ENCODE measurements around the gene PEPD.

Gene PEPD

DNA sequence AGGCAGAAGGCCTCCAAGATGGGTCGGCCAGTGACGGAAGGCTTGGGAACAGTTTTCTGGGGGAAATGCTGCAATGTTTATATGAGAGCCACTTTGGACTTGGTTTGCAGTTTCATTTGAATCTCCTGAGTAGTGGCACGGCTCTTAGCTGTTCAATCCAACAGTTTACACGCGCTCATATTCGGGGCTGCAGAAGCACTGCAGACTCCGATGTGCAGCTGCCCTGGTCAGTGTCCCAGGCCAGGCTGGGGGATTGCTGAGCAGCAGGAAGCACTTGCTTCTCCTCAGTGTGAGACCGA lies 116.4 kb downstream of the PEPD start:
- no peak overlapping the region for H3K4me3 ChIP-seq (ENCODE audit: low read depth, low read length)
- no peak for TF ChIP-seq CTCF (IDR thresholded peaks at IDR 0.05; ENCODE audit: borderline replicate concordance, insufficient read depth, low read depth, low read length)

DNA sequence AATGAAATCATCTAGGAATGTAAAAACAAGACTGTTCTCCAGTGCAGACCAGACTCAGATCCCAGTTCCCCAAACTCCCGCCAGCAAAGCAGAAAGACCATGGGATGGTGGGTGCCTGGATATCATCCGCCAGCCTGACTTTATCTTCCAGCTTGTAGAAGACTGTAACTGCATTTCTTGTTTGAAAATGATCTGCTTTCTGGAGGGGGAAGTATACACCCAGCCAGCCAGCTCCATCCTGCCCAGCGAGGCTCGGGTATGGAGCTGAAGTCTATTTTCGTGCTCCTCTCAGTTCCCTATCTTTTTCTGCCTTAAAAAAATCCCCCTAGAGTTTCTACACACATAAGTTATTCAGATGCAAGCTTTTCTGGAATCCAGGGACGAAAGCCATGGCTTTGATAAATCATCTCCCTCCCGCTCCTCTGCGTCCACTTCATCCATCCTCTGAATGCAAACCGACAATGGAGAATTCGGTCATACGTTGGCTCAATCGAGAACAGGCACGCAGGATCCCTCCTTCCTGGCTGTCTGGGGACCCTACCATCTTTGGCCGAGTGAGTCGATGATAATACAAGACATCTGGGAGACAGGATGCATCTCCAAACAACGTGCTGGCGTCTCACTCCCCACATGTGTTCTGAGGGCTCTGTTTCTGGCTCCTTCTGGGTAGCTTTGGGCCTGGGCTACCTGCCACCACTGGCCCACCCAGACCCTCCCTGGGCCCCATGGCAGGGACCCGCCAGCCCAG lies 116.9 kb downstream of the PEPD start:
- H3K4me3 ChIP-seq (ENCODE audit: low read depth, low read length): no peak overlapping the region
- TF ChIP-seq CTCF (IDR thresholded peaks at IDR 0.05; ENCODE audit: borderline replicate concordance, insufficient read depth, low read depth, low read length): no peak

- TF ChIP-seq CTCF (IDR thresholded peaks at IDR 0.05; ENCODE audit: borderline replicate concordance, insufficient read depth, low read depth, low read length): no peak
Observed at GRCh38 chr19:33403973-33404304, 117.7 kb downstream of the PEPD start.

DNA sequence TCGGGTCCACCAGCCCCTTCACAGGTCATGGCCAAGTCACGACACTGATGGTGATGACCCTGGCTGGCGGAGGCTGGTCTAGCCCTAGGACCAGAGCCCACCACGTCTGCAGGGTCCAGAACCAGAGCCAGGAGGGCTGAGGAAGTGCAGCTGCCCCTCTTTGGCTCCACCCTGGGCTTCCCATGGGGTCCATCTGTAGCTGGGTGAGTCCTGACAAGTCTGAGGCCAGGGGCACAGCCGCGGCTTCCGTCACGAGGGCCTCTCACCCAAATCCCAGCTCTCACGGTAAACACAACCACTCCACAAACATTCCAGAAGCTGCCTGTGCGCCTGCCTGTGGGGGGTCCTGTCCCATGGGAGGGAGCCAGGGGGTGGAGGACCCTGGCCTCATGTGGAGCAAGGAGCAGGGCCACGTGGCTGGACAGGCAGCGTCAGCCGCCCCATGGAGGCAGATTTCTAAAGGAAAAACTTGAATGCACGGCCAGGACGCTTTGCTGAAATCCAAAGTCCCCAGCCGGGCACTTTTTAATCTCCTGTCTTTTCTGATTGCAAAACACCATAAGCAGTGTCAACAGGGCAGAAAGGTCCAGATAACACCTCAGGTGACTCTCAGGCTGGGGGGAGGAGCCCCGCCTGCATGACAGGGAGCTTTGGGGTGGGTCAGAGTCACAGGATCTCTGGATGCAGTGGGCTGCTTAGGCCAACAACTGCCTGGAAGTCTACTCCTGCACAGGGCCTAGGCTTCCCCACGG lies 118.2 kb downstream of the PEPD start:
- no peak for TF ChIP-seq CTCF (IDR thresholded peaks at IDR 0.05; ENCODE audit: borderline replicate concordance, insufficient read depth, low read depth, low read length)
- no peak overlapping the region for H3K4me3 ChIP-seq (ENCODE audit: low read depth, low read length)

More at GRCh38 chr19:33403973-33404304, 117.7 kb downstream of the PEPD start:
- H3K4me3 ChIP-seq (ENCODE audit: low read depth, low read length): no peak overlapping the region

DNA sequence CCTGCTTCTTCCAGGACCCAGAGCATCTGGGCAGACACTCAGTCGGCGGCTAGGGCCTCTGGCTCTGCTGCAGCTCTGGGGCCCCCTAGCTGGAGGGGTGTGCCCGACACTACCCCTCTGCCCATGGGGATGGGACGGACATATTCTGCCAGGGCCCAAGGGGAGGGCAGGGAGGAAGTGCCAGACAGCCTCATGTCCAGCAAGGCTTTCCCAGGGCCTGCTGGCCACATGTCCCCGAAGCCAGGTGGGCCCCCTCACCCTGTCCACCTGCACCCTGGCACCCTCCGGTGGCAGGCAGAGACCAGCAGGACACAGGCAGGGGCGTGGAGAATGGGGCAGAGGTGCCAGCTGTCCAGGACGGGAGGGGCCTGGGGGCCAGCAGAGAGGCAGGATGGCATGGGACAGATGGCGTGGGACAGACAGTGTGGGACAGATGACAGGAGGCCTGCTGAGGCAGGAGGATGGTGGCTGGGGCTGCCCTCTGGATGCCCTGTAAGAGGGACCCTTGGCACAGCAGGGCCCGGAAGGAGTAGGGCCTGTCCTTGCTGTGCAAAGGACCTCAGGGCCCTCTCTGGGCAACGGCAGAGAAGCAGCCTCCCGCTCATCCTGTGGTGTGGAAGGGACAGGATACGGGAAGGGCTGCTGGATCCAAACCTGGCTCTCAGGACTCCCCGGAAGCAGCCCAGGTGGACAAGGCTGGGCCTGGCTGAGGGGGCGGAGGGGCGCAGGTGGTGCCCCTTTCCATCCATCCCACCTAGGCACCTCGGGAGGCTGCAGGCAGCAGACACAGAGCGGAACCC lies 119.0 kb downstream of the PEPD start:
- H3K4me3 ChIP-seq (ENCODE audit: low read depth, low read length): no peak overlapping the region
- no peak for TF ChIP-seq CTCF (IDR thresholded peaks at IDR 0.05; ENCODE audit: borderline replicate concordance, insufficient read depth, low read depth, low read length)

DNA sequence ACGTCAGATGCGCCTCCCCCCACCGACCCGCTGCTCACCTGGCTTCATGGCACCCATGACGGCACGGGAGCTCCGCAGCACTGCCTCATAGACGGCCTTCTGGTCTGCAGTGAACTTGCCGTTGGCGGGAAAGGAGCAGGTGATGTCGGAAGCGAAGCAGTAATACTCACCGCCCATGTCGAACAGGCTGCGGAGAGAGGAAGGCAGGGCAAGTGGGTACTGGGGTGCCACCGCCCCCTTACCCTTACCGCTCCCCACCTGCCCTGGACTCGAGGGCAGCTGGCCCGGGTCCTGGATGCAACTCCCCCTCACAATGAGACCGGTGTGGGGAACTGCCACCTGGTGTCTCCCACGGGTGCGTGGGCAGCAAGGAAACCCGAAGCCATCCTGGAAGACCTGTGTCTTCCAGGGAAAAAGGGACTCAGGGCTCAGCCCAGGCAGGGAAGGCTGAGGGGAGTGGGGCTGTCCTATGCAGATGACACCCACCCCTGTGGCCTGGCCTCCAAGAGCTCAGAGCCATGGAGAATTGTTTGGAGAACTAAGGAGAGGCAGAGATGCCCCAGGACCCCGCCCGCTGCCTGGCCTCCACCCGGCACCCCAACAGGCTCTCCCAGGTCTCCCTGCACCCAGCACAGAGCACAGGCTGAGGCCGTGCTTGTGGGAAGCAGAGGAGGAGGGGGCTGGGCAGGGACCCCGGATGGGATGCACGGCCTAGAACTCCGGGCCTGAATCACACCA lies 119.7 kb downstream of the PEPD start:
- no peak for TF ChIP-seq CTCF (IDR thresholded peaks at IDR 0.05; ENCODE audit: borderline replicate concordance, insufficient read depth, low read depth, low read length)
- H3K4me3 ChIP-seq (ENCODE audit: low read depth, low read length): no peak overlapping the region

All from GM12875 (cell line).